Nephron (organoid): ENCODE results near the gene MCCD1.
A peak's percentile ranks its signal among the peaks of the same experiment; 100 is the strongest.
"Not testable (repeated sequence)": the region's sequence is repeated elsewhere in the genome, so short reads cannot be mapped to it uniquely, and the experiment has no call there.

Experiments
- H3K27ac Mint-ChIP-seq, 3 experiments: 2 replicates each; pipeline ENCODE4 v1.8.0; 2020; ENCODE audit warnings: mixed read lengths in 3 of 3, mild to moderate bottlenecking in 2 of 3, moderate library complexity in 1 of 3
- H3K27me3 Mint-ChIP-seq: 2 replicates; pipeline ENCODE4 v1.8.0; 2021; ENCODE audit warnings: low read depth, mild to moderate bottlenecking, moderate library complexity, mixed read lengths
- H3K36me3 Mint-ChIP-seq: 2 replicates; pipeline ENCODE4 v1.8.0; 2020; ENCODE audit warnings: low read depth, mixed read lengths
- H3K4me1 Mint-ChIP-seq: 2 replicates; pipeline ENCODE4 v1.8.0; 2020; ENCODE audit warnings: mixed read lengths
- H3K4me3 Mint-ChIP-seq, 3 experiments: 2 replicates each; pipeline ENCODE4 v1.8.0; 2020; ENCODE audit warnings: mild to moderate bottlenecking in 3 of 3, mixed read lengths in 3 of 3, moderate library complexity in 2 of 3
- H3K9me3 Mint-ChIP-seq: 2 replicates; pipeline ENCODE4 v1.8.0; 2020; ENCODE audit warnings: mixed read lengths
- CTCF ChIP-seq, 3 experiments: fragments of 200-600 bp; sonication (generic); IDR thresholded peaks; one replicate each; pipeline ENCODE4 v1.5.0; 2021; ENCODE audit warnings: antibody characterized with exemption in 3 of 3; ENCODE audit not compliant: unreplicated experiment in 3 of 3

Gene MCCD1

DNA sequence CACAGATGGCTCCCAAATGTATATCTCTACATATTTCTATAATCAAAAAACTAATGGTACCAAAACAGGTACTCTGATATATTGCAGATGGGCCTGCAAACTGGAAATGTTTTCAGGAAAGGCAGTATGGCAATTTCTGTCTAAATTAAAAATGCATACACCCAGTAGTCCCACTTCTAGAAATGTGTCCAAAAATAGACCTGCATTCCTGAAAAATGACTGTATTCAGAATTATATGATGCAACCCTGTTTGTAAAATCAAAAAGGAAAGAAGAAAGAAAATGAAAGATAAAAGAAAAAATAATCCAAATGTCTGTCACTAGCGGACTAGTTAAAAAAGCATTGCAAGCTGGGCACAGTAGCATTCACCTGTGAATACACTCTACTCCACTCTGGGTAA lies 43.7 kb upstream of the MCCD1 start:
- Mint-ChIP-seq H3K9me3 (no peaks in the 10 kb centered on the region), H3K36me3 (no peaks in the 10 kb centered on the region), H3K4me3 (no peak overlapping the region), H3K27ac (no peak overlapping the region), H3K27me3 (peaks cover 26% of the 10 kb centered on the region), H3K4me1 (no peaks in the 10 kb centered on the region)
- TF ChIP-seq CTCF (IDR thresholded peaks at IDR 0.05; ENCODE audit: unreplicated experiment in 3 of 3): no peak

- H3K27ac Mint-ChIP-seq, H3K36me3 Mint-ChIP-seq, H3K9me3 Mint-ChIP-seq, H3K4me3 Mint-ChIP-seq, H3K4me1 Mint-ChIP-seq: not testable (repeated sequence)
- peaks cover 32% of the 10 kb centered on the region for H3K27me3 Mint-ChIP-seq
Measured at GRCh38 chr6:31486065-31486837, 42.5 kb upstream of the MCCD1 start.

GRCh38 chr6:31487674-31488073 lies 41.1 kb upstream of the MCCD1 start:
- H3K36me3 Mint-ChIP-seq, H3K4me1 Mint-ChIP-seq, H3K27ac Mint-ChIP-seq, H3K4me3 Mint-ChIP-seq, H3K9me3 Mint-ChIP-seq: not testable (repeated sequence)
- H3K27me3 Mint-ChIP-seq: peaks cover 42% of the 10 kb centered on the region

DNA sequence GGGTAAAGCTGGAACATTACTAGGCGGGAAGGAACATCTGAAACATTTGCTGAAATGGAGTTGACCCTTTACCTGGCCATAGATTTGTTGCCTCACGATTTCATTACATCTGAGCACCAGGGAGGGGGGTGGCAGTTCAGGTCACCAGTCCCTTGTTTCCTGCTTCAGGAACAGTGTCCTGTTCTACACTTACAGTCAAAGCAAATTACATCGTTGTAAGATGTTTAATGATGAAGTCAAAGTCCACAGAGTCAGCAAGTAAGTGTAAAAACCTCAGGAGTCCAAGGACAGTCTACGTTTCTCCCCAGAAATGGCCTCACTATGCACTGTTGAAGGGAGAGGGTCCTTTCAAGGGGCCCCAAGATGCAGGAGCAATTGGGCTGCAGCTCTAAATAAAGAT lies 39.7 kb upstream of the MCCD1 start:
- Mint-ChIP-seq H3K27me3 (peaks cover 53% of the 10 kb centered on the region), H3K4me1 (peaks cover 5% of the 10 kb centered on the region), H3K4me3 (no peak overlapping the region), H3K27ac (no peak overlapping the region), H3K36me3 (no peaks in the 10 kb centered on the region), H3K9me3 (no peaks in the 10 kb centered on the region)
- no peak for TF ChIP-seq CTCF (IDR thresholded peaks at IDR 0.05; ENCODE audit: unreplicated experiment in 3 of 3)

- TF ChIP-seq CTCF (IDR thresholded peaks at IDR 0.05; ENCODE audit: unreplicated experiment in 3 of 3): no peak
- Mint-ChIP-seq H3K27ac (no peak overlapping the region), H3K27me3 (peaks cover 65% of the 10 kb centered on the region), H3K36me3 (no peaks in the 10 kb centered on the region), H3K9me3 (no peaks in the 10 kb centered on the region), H3K4me1 (peaks cover 5% of the 10 kb centered on the region), H3K4me3 (no peak overlapping the region)
Measured at GRCh38 chr6:31490115-31490873, 38.5 kb upstream of the MCCD1 start.

GRCh38 chr6:31493550-31493874 lies 35.2 kb upstream of the MCCD1 start:
- not testable (repeated sequence) for H3K9me3 Mint-ChIP-seq, H3K27ac Mint-ChIP-seq, H3K36me3 Mint-ChIP-seq
- peak overlapping the region in 2 of 3 experiments; percentile 16 to 28 for H3K4me3 Mint-ChIP-seq
- H3K4me1 Mint-ChIP-seq: peaks cover 17% of the 10 kb centered on the region
- peaks cover 92% of the 10 kb centered on the region for H3K27me3 Mint-ChIP-seq

DNA sequence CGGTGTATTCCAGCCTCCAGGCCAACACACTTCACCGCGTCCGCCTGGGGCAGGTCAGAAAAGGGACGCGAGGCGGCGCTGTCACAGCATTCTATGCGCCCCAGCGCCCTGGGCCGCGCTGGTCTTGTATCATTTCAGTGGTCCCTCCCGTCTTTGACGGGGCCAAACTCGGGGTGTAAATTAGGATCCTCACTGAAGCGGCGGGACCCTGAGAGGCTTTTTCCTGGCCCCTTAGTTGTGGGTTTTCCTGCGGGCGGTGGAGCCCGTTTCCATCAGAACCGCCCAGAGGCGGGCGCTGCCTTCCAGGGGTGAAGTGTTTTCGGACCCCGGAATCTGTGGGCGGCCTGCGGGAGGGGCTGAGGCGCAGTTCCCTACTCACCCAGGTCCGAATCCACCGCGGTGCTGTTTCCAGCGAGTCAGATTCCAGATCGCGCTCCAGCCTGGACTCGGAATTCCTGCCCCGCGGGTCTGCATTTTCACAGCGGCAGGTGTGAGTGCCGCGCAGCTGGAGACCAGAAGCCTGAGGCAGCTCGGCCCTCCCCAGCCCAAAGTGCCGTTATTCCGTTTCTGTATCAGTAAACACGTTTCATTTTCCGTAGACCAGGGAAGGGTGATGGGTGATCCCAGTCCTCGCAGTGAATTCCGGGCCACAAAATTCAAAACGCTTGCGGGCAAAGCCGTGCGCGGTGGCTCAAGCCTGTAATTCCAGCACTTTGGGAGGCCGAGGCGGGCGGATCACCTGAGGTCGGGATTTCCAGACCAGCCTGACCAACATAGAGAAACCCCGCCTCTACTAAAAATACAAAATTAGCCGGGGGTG lies 34.7 kb upstream of the MCCD1 start:
- Mint-ChIP-seq H3K4me3 (peak overlapping the region; percentile 46 to 75 (median 74)), H3K27me3 (peaks cover 92% of the 10 kb centered on the region), H3K27ac (no peak overlapping the region), H3K36me3 (no peaks in the 10 kb centered on the region), H3K9me3 (no peaks in the 10 kb centered on the region), H3K4me1 (peaks cover 22% of the 10 kb centered on the region)
- TF ChIP-seq CTCF (IDR thresholded peaks at IDR 0.05; ENCODE audit: unreplicated experiment in 3 of 3): peak; percentile 76 to 89 (median 79)
